Muscle layer of duodenum (tissue), 2 donors: Measurements from ENCODE around the gene NFIC.
A peak's percentile ranks its signal among the peaks of the same experiment; 100 is the strongest.
"Not testable (repeated sequence)": the region's sequence is repeated elsewhere in the genome, so short reads cannot be mapped to it uniquely, and the experiment has no call there.

Source experiments
- H3K27ac ChIP-seq: one replicate; pipeline ENCODE4 v1.7.0; 2013; ENCODE audit warnings: mild to moderate bottlenecking, low read length
- H3K27me3 ChIP-seq: one replicate; pipeline ENCODE4 v1.7.0; 2013; ENCODE audit warnings: low read depth, mild to moderate bottlenecking, control low read depth, low read length
- H3K36me3 ChIP-seq, 2 donors: one replicate each; pipeline ENCODE4 v1.7.0; 2013; ENCODE audit warnings: low read length in 2 of 2, control low read depth in 1 of 2, mild to moderate bottlenecking in 1 of 2; ENCODE audit not compliant: insufficient read depth in 2 of 2, control insufficient read depth in 1 of 2
- H3K4me1 ChIP-seq, 2 donors: one replicate each; pipeline ENCODE4 v1.7.0; 2013; ENCODE audit warnings: low read length in 2 of 2, mild to moderate bottlenecking in 2 of 2, control low read depth in 1 of 2, moderate library complexity in 1 of 2; ENCODE audit not compliant: insufficient read depth in 2 of 2, control insufficient read depth in 1 of 2
- H3K4me3 ChIP-seq, 2 donors: one replicate each; pipeline ENCODE4 v1.7.0; 2013; ENCODE audit warnings: low read length in 2 of 2, low read depth in 1 of 2, mild to moderate bottlenecking in 1 of 2
- H3K9me3 ChIP-seq, 2 donors: one replicate each; pipeline ENCODE4 v1.7.0; 2013; ENCODE audit warnings: low read length in 2 of 2, control low read depth in 1 of 2, mild to moderate bottlenecking in 1 of 2; ENCODE audit not compliant: control insufficient read depth in 1 of 2
- donor health status: healthy.

The NFIC gene

DNA sequence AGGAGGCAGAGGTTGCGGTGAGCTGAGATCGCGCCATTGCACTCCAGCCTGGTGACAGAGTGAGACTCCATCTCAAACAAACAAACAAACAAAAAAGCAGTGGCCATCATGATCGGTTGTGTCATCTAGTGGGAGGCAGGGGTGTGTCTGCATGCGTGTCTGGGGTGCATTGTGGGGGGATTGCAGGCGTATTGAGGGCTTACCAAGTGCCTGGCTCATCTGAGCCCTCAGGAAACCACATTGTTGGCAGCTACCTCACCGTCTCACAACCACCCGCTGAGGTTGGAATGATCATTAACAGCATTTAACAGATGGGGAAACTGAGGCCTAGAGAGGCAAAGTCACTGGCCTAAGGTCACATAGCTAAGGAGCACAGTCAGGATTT lies 30.5 kb downstream of the NFIC start:
- no peaks in the 10 kb centered on the region for H3K9me3 ChIP-seq
- H3K4me3 ChIP-seq: peak overlapping the region; percentile 21 to 57
- no peaks in the 10 kb centered on the region for H3K36me3 ChIP-seq
- peak overlapping the region; percentile 76 for H3K27ac ChIP-seq
- peaks cover 15 to 35% of the 10 kb centered on the region in 2 donors for H3K4me1 ChIP-seq
- no peaks in the 10 kb centered on the region for H3K27me3 ChIP-seq

DNA sequence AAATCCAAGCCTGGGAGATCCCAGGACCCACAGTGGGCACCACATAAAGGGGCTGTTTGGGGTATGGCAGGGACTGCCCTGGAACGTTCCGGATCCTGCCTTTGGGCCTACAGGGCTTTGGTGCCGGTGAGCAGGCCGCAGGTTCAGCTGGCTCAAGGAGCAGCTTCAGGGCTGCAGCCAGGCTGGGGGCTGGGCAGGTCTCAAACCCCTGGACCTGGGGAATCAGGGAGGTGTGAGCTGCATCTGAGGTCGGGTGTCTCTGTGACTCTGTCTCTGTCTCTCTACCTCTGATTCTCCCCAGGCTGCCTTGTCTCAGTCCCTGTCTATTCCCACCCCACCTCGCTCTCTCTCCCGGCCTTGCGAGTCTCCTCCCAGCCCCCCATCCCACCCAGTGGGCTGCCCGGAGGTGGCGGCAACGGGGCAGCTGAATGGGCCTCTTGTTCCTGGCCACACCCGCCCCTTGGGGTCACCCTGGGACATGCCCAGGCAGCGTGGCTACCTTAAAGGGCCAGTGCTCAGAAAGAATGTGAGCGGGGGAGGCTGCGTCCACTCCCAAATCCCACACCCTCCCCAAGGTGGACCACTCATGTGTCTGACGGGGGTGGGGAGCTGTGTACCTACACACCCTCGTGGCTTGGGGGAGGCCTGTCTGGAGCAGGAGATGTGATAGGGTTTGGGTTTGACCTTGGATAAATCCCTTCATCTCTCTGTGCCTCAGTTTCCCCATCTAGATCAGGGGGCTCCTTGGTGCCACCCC lies 31.1 kb downstream of the NFIC start:
- peak overlapping the region; percentile 76 for H3K27ac ChIP-seq
- H3K36me3 ChIP-seq: no peaks in the 10 kb centered on the region
- H3K9me3 ChIP-seq: no peaks in the 10 kb centered on the region
- H3K4me1 ChIP-seq: peaks cover 15 to 34% of the 10 kb centered on the region in 2 donors
- no peaks in the 10 kb centered on the region for H3K27me3 ChIP-seq
- peak overlapping the region; percentile 39 to 57 for H3K4me3 ChIP-seq

DNA sequence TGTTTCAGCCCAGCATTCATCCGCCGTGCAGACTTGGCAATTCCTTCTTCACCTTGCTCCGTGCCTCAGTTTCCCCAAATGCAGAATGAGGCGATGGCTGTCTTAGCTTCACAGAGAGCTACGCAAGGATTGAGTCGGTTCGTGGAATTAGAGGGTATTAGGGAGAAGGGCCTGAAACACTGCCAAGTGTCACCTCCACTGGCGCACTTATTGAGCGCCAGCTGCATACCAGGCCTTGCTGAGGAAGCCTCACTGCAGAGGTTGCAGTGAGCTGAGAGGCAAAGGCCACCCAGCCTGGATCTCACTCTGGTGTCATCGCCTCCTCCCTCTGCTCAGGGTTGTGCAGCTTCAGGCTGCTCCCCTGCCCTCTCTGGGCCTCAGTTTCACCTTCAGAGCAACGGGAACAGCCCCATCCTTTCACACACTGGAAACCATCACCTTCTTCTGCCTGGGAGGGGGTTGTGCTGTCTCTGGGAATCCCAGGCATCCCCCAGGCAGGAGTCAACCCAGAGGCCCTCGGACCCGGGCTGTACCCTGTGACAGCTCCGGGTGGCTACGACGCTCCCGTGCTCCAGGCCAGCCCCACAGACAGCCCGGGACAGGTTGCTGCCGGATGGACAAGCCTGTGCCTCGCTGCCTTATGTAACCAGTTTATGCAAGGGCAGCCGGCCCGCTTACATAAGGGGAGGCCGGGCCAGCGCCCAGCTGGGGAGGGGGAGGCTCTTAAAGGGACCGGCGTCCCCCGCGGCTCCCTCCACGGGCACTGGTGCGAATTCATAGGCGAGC lies 31.9 kb downstream of the NFIC start:
- Histone ChIP-seq H3K4me3 (peak overlapping the region; percentile 39 to 57), H3K27me3 (no peaks in the 10 kb centered on the region), H3K36me3 (no peaks in the 10 kb centered on the region), H3K9me3 (no peaks in the 10 kb centered on the region), H3K27ac (peak overlapping the region; percentile 76), H3K4me1 (peaks cover 15 to 32% of the 10 kb centered on the region in 2 donors)

DNA sequence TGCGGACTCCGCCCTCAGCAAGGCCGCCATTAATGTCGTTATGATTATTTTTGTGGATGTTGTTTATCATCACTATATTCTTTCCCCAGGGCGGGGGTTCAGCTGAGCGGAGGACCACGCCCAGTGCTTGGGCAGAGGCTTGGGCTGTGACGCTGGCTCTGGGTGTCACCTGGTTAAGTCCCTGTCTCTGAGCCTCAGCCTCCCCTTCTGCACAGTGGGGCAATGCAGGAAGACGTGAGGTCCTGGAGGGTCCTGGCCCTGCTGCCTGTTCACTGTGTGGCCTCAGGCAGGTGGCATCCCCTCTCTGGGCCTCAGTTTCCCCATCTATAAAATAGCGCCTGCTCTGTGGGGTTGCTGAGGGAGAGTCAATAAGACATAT lies 32.5 kb downstream of the NFIC start:
- H3K27ac ChIP-seq: peak overlapping the region; percentile 56
- no peaks in the 10 kb centered on the region for H3K27me3 ChIP-seq
- H3K9me3 ChIP-seq: no peaks in the 10 kb centered on the region
- H3K36me3 ChIP-seq: no peaks in the 10 kb centered on the region
- peak overlapping the region in 1 of 2 donors; percentile 57 for H3K4me3 ChIP-seq
- H3K4me1 ChIP-seq: peaks cover 15 to 32% of the 10 kb centered on the region in 2 donors

DNA sequence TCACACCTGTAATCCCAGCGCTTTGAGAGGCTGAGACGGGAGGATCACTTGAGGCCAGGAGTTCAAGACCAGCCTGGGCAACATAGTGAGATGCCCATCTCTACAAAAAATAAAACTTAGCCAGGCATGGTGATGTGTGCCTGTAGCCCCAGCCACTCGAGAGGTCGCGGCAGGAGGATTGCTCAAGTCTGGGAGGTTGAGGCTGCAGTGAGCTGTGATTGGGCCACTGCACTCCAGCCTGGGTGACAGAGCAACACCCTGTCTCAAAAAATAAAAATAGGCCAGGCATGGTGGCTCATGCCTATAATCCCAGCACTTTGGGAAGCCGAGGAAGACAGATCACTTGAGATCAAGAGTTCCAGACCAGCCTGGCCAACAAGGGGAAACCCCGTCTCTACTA lies 32.9 kb downstream of the NFIC start:
- not testable (repeated sequence) for H3K36me3 ChIP-seq, H3K27ac ChIP-seq, H3K27me3 ChIP-seq, H3K9me3 ChIP-seq
- H3K4me1 ChIP-seq: peaks cover 15 to 32% of the 10 kb centered on the region in 2 donors
- peak overlapping the region in 1 of 2 donors; percentile 57 for H3K4me3 ChIP-seq

DNA sequence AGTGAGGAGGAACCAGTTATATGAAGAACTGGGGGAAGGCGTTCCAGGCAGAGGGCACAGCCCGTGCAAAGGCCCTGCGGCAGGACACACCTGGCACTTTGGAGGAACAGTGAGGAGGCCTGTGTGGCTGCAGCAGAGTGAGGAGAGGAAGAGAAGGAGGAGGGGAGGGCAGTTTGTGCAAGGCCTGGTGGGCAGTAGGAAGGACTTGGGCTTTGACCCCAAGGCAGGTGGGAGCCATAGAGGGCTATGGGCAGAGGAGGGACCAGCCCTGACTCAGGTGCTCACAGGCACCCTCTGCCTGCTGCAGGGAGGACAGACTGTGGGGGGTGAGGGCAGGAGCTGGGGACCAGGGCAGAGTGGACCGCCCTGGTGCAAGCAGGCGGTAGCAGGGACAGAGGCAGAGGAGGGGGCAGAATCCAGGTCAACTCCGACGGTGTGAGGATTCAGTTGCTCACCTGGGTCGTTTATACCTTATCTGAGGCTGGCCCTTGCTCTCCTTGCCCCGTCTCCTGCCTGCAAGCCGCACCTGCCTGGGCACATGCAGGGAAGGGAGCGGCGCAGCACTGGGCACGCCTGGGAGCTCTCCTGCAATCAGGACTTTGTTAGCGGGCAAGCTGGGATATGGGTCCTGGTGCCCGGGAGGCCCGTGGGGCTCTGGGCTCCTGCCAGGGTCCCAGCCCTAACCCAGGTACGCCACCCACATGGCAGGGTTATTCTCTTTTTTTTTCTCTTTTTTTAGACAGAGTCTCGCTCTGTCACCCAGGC lies 34.8 kb downstream of the NFIC start:
- H3K9me3 ChIP-seq: no peaks in the 10 kb centered on the region
- H3K4me3 ChIP-seq: no peak overlapping the region
- no peaks in the 10 kb centered on the region for H3K27me3 ChIP-seq
- peaks cover 0 to 9% of the 10 kb centered on the region in 2 donors for H3K36me3 ChIP-seq
- peaks cover 15 to 32% of the 10 kb centered on the region in 2 donors for H3K4me1 ChIP-seq
- H3K27ac ChIP-seq: no peak overlapping the region

DNA sequence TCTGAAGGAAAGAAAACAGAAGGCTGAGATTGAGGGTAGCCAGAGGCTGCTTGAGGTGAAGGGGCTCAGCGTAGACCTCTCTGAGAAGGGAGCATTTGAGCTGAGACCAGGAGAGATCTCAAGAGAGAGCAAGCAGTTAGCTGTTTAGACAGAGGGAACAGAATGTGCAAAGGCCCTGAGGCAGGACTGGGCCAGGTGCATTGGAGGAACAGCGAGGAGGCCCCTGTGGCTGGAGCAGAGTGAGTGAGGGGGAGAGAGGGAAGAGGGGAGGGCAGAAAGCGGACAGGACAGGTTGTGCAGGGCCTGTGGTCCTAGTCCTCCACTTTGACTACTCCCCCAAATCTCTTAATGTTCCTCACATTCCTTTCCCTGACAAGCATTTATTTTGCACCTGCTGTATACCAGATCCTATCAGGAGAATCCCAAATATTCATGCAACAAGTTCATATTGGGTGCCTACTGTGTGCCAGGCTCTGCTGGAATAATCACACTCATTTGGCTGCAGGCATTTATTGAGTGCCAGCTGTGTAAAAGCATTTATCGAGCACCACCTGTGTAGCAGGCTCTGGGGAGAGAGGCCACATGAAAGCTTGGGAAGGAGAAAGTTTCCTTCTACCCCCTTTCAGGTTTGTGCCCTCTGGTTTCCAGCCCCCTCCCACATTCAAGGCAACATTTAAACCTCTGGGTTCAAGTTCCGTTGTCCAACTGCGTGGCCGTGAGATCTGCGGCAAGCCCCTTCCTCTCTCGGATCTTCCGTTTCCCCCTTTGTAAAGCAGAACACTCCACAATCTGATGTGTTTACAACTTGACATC lies 36.5 kb downstream of the NFIC start:
- Histone ChIP-seq H3K27ac (peak overlapping the region; percentile 76), H3K27me3 (no peaks in the 10 kb centered on the region), H3K4me3 (peak overlapping the region in 1 of 2 donors; percentile 54), H3K9me3 (no peaks in the 10 kb centered on the region), H3K4me1 (peaks cover 4 to 27% of the 10 kb centered on the region in 2 donors), H3K36me3 (peaks cover 0 to 9% of the 10 kb centered on the region in 2 donors)

DNA sequence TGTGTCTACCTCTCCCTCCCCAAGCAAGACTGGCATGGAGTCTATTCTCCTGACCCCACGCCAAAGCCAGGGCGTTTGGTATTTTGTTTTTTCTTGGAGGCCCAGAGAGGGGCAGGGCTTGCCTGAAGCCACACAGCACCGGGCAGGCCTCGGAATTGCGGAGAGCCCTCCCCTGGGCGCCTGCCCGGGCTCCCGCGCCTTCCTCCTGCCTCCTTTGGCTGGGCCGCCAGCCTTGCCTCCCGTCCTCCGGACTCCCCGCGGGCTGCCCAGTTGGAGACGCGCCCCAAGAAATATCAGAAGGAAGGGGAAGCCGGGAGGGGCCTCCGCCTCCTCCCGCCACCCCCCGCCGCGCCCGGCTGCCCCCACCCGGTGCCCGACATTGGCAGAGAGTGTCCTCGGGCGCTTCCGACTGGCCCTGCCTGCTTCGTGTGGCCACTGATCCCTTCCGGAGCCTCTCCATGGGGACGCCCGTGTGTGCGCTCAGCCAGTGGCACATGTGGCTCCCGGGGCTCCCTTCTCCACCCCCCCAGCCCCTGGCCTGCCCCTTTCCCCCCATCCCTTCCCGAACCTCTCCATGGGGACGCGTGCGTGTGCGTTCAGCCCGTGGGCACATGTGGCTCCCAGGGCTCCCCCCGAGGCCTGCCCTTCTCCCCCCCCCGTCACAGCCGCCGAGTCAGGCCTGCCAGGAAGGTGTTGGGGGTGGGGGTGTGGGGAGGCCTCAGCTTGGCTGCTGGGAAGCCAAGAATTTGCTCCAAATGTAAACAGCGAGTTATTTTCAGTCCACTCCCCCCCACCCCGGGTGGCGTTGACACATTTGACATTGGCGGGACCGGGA lies 37.3 kb downstream of the NFIC start:
- peaks cover 0 to 9% of the 10 kb centered on the region in 2 donors for H3K36me3 ChIP-seq
- H3K27ac ChIP-seq: peak overlapping the region; percentile 86
- H3K27me3 ChIP-seq: no peaks in the 10 kb centered on the region
- H3K4me1 ChIP-seq: peaks cover 0 to 27% of the 10 kb centered on the region in 2 donors
- no peaks in the 10 kb centered on the region for H3K9me3 ChIP-seq
- H3K4me3 ChIP-seq: peak overlapping the region in 1 of 2 donors; percentile 54

DNA sequence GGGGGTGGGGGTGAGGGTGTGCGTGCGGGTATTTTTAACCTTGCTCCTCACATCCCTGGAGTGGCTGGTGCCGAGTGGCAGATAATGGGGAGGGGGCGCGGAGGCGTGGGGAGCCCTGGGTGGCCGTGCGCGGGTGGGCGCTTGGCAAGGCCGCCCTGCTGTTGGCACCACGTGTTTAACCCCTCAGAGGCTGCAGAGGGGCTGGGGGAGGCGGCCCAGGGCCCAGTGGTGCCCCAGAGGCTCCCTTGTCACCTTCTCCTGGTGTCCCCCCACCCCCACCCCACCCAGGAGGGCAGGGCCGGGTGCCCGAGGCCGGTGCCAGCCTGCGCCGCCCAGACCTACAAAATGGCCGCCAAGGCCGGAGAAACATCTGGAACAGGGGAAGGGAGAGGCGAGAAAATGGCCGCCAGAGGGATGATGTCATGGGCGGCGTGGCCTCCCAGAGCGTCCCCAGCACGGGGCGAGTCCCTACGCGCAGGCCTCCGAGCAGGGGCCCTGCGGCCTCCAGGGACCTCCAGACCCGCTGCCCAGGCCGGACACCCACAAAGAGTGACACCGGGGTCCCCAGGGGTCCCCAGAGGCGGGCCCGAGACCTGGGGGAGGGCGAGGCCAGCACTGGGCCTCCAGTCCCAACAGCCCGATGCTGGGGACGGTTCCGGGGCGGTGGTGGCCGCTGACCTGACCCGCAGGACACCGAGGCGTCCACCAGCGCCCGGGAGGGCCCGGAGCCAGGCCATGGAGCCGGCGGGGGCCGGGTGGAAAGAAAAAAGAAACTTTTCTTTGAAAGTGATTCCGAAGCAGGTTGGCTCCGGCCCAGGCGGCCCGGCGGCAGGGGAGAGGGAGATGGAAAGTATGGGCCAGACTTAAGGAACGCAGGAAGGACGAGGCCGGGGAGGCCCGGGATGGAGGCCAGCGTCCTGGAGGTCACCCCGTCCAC lies 38.2 kb downstream of the NFIC start:
- Histone ChIP-seq H3K27me3 (no peaks in the 10 kb centered on the region), H3K4me3 (peak overlapping the region in 1 of 2 donors; percentile 50), H3K27ac (peak overlapping the region; percentile 86), H3K36me3 (peaks cover 0 to 9% of the 10 kb centered on the region in 2 donors), H3K4me1 (peaks cover 5 to 28% of the 10 kb centered on the region in 2 donors), H3K9me3 (no peaks in the 10 kb centered on the region)
